ENCODE results near the gene ZNF79. TPM values are rescaled to one million over a fixed set of nuclear protein-coding genes. Genes with fewer than 3 reads are reported as not detected.

The ZNF79 gene
- total RNA-seq, 1 donor from 2014 or later: 5.5 TPM

DNA sequence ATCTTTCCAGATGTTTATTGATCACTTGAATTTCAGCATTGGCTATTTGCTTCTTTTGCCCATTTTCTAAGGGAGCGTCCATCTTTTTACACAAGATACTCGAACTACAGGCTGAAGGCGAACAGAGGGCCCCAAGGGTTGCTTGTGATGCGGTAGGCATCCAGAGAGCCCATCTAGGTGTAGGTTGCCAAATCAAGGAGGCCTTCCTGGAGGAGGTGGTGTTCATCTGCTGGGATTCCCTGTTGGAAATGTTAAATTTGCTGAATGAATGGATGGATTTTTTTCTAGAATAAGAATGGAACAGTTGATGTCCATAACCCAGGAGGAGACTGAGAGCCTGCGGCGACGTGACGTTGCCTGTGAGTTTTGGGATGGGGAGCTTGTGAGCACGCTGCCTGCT, 58.5 kb downstream of the ZNF79 start:
- no peak for DNase-seq (ENCODE audit: low spot score)
- intact Hi-C loops (cut with DNase I): no loop called here

DNA sequence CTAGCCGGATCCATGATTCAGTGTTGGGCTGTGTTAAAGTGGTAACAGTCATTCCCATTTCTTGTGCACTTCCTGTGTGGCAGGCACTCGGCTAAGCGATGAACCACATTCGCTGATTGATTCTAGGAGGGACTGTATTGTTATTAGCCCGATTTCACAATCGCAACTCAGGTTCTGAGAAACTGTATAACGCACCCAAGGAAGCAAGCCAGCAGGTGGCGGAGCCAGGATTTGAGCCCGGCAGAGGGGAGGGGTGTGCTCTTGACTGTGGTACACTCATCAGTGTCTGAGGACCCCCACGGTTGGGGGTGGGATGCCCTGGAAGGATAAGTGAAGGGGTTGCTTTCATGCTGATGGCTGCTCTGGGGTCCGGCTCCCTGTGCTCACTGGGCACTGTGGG, 61.8 kb downstream of the ZNF79 start:
- intact Hi-C loops (cut with DNase I): no loop called here
- DNase-seq (ENCODE audit: low spot score): no peak

DNA sequence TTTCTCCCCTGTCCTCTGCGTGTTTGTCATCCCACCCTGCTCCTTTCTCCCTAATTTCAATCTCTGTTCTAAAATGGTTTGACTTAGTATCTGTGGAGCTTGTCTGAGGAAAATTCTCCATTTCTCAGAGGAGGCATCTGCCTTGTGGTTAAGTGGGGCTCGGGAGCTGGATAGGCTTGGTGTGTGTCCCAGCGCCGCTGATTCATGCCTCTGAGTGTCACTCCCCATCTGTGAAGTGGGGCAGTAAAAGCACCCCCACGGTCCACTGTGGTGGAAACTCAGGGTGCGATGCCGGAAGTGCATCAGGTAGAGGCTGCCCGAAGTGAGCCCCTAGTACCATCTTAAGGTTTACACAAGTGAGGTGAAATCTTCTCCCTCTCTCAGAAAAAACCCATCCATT, 64.8 kb downstream of the ZNF79 start:
- no peak for DNase-seq (ENCODE audit: low spot score)
- intact Hi-C loops (cut with DNase I): no loop called here

DNA sequence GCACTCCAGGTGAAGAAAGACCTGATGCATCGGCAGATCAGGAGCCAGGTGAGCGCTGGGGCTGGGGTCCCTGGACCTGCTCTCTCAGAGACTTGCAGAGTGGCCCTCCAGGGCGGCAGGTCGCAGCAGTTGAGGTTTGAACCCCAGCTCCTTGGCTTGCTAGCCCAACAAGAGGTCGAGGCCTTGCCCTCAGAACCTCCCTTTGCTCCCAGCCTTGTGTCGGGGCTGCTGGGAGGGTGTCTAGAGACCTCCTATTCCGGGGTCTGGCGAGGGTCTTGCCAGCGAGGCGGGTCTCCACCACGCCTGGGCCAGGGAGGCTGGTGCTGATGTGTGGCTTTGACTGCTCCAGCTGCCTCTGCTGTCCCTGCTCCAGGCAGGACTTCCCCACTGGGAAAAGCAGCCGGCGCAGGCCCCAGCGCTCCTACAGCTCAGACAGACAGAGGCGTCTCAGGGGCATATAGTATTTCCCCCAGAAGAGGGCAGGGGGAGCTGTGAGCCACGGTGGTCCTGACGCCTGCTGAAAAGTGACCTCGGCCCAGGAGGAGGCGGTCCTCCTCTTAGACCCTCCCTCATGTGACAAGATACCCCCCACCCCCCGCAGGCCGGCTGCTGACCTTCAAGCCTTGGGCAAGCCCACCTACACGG, 65.4 kb downstream of the ZNF79 start:
- no peak for DNase-seq (ENCODE audit: low spot score)
- intact Hi-C loops (cut with DNase I): no loop called here

DNA sequence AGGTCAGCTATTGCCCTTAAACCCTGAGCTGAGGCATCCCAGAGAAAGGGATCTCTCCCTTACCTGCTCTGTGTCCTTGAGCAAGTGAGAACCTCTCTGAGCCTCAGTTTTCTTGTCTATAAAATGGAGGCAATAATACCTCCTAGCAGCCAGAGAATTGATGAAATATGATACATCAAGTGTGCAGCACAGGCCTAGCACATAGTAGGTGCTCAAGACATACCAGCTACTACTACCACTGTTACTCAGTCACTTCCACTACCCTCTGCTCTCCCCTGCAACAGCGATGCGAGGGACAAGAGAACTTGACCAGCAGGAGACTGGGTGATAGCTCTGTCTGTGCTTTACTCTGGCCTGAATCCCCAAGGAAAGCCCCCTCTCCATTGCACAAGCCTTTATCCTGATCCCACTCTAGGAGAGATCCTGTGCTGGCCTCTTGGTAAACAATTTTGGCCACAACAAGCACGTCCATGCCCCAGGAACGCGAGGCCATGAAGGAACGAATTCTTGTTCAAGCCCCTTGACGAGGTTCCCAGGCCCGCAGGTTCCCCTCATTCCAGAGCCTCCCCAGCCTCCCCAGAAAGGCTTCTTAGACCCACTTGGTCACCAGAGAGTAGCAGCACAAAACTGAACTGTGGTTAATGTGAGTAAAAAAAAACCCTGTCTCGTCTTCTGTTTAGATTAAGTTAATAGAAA, 66.5 kb downstream of the ZNF79 start:
- DNase-seq (ENCODE audit: low spot score): no peak
- intact Hi-C loops (cut with DNase I): no loop called here

DNA sequence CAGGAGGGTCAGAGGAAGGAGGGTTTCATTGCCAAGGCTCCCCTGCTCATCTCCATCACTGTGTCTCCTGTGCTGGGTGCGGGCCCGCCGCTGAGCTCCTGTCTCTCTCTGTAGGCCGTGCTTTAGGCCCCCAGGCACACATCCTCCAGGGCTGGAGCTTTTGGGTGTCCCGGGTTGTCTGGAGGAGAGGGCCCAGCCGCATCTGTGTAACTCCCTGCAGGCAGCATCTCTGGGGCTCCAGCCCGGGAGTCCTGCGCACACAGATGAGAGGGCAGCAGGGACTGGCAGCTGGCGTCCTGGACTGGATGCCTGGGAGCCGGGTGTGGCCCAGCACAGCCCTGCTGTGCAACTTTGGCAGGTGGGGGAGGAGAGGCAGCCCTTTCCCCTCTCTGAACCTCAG, 67.3 kb downstream of the ZNF79 start:
- intact Hi-C loops (cut with DNase I): no loop called here
- DNase-seq (ENCODE audit: low spot score): no peak

DNA sequence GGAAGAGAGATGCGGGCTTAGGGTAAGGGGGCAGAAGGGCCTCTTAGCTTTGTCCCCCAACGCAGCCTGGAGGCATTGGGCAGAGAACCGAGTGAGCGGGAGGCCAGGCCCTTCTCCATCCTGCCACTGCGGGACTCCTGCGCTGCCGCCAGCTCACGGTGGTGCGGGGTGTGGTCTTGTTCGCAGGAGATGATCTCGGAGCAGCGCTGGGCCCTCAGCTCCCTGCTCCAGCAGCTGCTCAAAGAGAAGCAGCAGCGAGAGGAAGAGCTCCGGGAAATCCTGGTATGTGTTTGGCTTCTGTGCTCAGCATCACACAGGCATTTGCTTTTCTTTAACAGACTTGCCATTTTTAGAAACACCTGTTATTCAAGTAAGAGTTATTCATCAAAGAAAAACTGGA, 68.4 kb downstream of the ZNF79 start:
- no peak for DNase-seq (ENCODE audit: low spot score)
- intact Hi-C loops (cut with DNase I): no loop called here

DNA sequence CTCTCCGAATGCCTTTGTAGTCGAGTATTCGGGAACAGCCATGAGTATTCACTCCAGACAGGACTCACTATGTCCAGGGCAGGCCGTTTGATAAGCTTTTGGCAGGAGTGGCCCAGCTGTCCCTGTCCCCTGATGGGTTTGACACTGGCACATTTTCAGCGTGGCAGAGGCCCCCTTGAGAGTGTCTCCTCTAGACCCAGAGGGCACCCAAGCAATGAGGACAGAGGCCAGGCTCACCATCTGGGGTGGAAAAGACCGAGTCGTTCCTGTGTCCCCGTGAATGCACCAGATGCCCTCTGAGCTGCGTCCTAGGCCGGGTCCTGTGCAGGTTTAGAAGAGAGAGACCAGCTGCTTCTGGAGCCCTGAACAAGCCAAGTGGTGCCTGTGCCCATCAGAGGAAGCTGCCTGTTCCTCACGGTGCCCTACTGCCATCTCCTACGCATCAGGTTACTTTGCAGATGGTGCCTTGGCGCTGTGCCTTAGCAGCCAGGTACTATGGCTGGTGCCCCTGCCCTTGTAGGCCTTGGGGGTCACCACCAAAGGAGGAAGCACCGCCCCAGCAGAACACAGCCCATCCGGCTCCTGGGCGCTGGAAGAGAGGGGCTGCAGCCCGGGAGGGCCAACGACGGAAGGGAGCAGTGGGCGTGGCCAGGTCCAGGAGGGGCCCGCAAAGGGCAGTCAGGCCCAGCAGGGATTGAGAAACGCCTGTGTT, 69.6 kb downstream of the ZNF79 start:
- intact Hi-C loops (cut with DNase I): no loop called here
- no peak for DNase-seq (ENCODE audit: low spot score)

DNA sequence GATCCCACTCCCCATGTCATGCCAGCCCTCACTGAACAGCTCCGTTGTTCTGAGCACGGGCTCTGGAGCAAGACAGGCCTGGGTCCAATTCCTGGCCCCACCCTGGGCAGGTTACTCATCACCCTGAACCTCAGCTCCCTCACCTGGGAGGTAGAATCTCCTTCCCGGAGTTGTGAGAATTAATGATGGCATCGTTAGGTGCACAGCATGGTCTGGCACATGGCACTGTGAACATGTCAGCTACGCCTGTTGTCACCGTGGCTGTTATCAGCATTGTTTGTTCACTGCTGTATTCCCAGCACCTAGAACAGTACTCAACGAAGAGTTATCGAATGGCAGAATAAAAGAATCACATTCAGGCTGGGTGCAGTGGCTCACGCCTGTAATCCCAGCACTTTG, 70.1 kb downstream of the ZNF79 start:
- no peak for DNase-seq (ENCODE audit: low spot score)
- intact Hi-C loops (cut with DNase I): no loop called here

Other genes with a start within 250 kb of the ZNF79 start
- gene GARNL3, start 159.6 kb upstream of the ZNF79 start, total RNA-seq: 28.7 TPM
- gene SLC2A8, start 27.2 kb upstream of the ZNF79 start, total RNA-seq: 14.5 TPM
- 407 TPM for gene RPL12, start 27.0 kb downstream of the ZNF79 start, total RNA-seq
- 24.4 TPM for gene LRSAM1, start 27.1 kb downstream of the ZNF79 start, total RNA-seq
- gene STXBP1, start 187.9 kb downstream of the ZNF79 start, total RNA-seq: 46.6 TPM

Measured in cardiac septum (tissue), 1 donor.